Fibroblast of lung (primary cell): Measurements from ENCODE around the gene ZNF41. TPM values are rescaled to one million over a fixed set of nuclear protein-coding genes. Genes with fewer than 3 reads are reported as not detected.

Source experiments
- DNase-seq, 2 donors: peaks; one replicate each; pipeline versions ENCODE4 v3.0.0 to v3.0.0-alpha.2; 2010; ENCODE audit warnings: low read depth in 2 of 2
- H2AFZ ChIP-seq: 2 replicates; pipeline ENCODE4 v1.5.1; 2012; ENCODE audit warnings: low read length, control low read depth, inconsistent platforms
- H3K27ac ChIP-seq: 2 replicates; pipeline ENCODE4 v1.5.1; 2011; ENCODE audit warnings: low read length, control low read depth; ENCODE audit not compliant: insufficient read depth
- H3K27me3 ChIP-seq: 2 replicates; pipeline ENCODE4 v1.5.1; 2011; ENCODE audit warnings: mild to moderate bottlenecking, low read length; ENCODE audit not compliant: control insufficient read depth, insufficient read depth
- H3K36me3 ChIP-seq: 2 replicates; pipeline ENCODE4 v1.5.1; 2011; ENCODE audit warnings: low read length; ENCODE audit not compliant: control insufficient read depth, insufficient read depth
- H3K4me1 ChIP-seq: 2 replicates; pipeline ENCODE4 v1.5.1; 2011; ENCODE audit warnings: low read length; ENCODE audit not compliant: control insufficient read depth, insufficient read depth; ENCODE audit errors: extremely low read depth
- H3K4me2 ChIP-seq: 2 replicates; pipeline ENCODE4 v1.5.1; 2011; ENCODE audit warnings: low read length, control low read depth; ENCODE audit not compliant: insufficient read depth; ENCODE audit errors: extremely low read depth
- H3K4me3 ChIP-seq, 4 experiments: fragments of 200-600 bp in 1 of 4; sonication (generic) in 1 of 4; replicated peaks in 1 of 4; 2 replicates each; pipeline ENCODE4 v1.5.1; 2011 to 2016; ENCODE audit warnings: low read length in 4 of 4, low read depth in 3 of 4, mild to moderate bottlenecking in 3 of 4, control low read depth in 2 of 4, inconsistent platforms in 1 of 4, mixed read lengths in 1 of 4; ENCODE audit not compliant: insufficient read depth in 1 of 4; ENCODE audit errors: control extremely low read depth in 1 of 4
- H3K79me2 ChIP-seq: 2 replicates; pipeline ENCODE4 v1.5.1; 2012; ENCODE audit warnings: mild to moderate bottlenecking, low read length, inconsistent platforms; ENCODE audit not compliant: control insufficient read depth, insufficient read depth
- H3K9ac ChIP-seq: 2 replicates; pipeline ENCODE4 v1.5.1; 2011; ENCODE audit warnings: mild to moderate bottlenecking, low read length, control low read depth; ENCODE audit not compliant: insufficient read depth
- H3K9me3 ChIP-seq: 2 replicates; pipeline ENCODE4 v1.5.1; 2012; ENCODE audit warnings: low read depth, low read length; ENCODE audit not compliant: control insufficient read depth, insufficient read depth
- H4K20me1 ChIP-seq: 2 replicates; pipeline ENCODE4 v1.5.1; 2011; ENCODE audit warnings: low read length; ENCODE audit not compliant: control insufficient read depth, insufficient read depth; ENCODE audit errors: extremely low read depth
- CTCF ChIP-seq, 2 donors: IDR thresholded peaks in 1 of 2; conservative IDR thresholded peaks in 1 of 2; 1 replicate in 1 of 2; 2 replicates in 1 of 2; pipeline ENCODE4 v1.5.1; 2011 to 2012; ENCODE audit warnings: low read length in 2 of 2, control low read depth in 1 of 2, inconsistent platforms in 1 of 2, low read depth in 1 of 2, mild to moderate bottlenecking in 1 of 2
- EZH2 ChIP-seq: IDR thresholded peaks from 2 replicates; pipeline ENCODE4 v1.5.1; 2012; ENCODE audit warnings: low read length, control low read depth, mild to moderate bottlenecking; ENCODE audit errors: missing control alignments
- polyA plus RNA-seq, 2 donors: library from polyadenylated mRNA; depleted of rRNA in 1 of 2; stranded (reverse) in 1 of 2; unstranded in 1 of 2; fragments of >200 nt; gene quantifications; 2 replicates each; pipeline ENCODE4 v1.2.1, GENCODE V29; 2011 to 2012; ENCODE audit warnings: missing spikeins in 1 of 2
- total RNA-seq: library from RNA; depleted of rRNA; stranded (reverse); fragments of >200 nt; gene quantifications from 2 replicates; pipeline ENCODE4 v1.2.1, GENCODE V29; 2014

Gene ZNF41
- total and polyA plus RNA-seq, 2 donors (not counting 1 experiment from before 2014, with no cell fraction given), result 5.3 to 6.6 TPM

GRCh38 chrX:47448165-47448806 is 34.7 kb downstream of the ZNF41 start:
- DNase-seq, result no peak
- TF ChIP-seq EZH2 (no peak), CTCF (conservative IDR thresholded peaks at IDR 0.05 in 1 of 2, IDR thresholded peaks at IDR 0.05 in 1 of 2; ENCODE audit: low read depth in 1 of 2, low read length in 2 of 2) (no peak)
- Histone ChIP-seq H3K9ac (no peak overlapping the region), H4K20me1 (no peaks in the 10 kb centered on the region), H3K4me3 (no peak overlapping the region), H3K4me1 (no peaks in the 10 kb centered on the region), H3K79me2 (no peaks in the 10 kb centered on the region), H3K27me3 (no peaks in the 10 kb centered on the region), H2AFZ (no peak overlapping the region), H3K36me3 (no peaks in the 10 kb centered on the region), H3K4me2 (no peak overlapping the region), H3K9me3 (no peaks in the 10 kb centered on the region), H3K27ac (no peak overlapping the region)

- DNase-seq, result no peak
- no peak overlapping the region for H3K4me2 ChIP-seq
- H3K9ac ChIP-seq, result no peak overlapping the region
- no peaks in the 10 kb centered on the region for H3K36me3 ChIP-seq
- H3K27ac ChIP-seq, result no peak overlapping the region
- no peaks in the 10 kb centered on the region for H3K79me2 ChIP-seq
- no peak overlapping the region for H2AFZ ChIP-seq
- H3K27me3 ChIP-seq, result no peaks in the 10 kb centered on the region
- TF ChIP-seq EZH2, result no peak
- TF ChIP-seq CTCF (conservative IDR thresholded peaks at IDR 0.05 in 1 of 2, IDR thresholded peaks at IDR 0.05 in 1 of 2; ENCODE audit: low read depth in 1 of 2, low read length in 2 of 2), result no peak
- no peaks in the 10 kb centered on the region for H3K9me3 ChIP-seq
- no peaks in the 10 kb centered on the region for H4K20me1 ChIP-seq
- H3K4me3 ChIP-seq, result no peak overlapping the region
- no peaks in the 10 kb centered on the region for H3K4me1 ChIP-seq
These were observed 35.4 kb downstream of the ZNF41 start for GRCh38 chrX:47447607-47448006.

GRCh38 chrX:47446971-47447370 is 36.1 kb downstream of the ZNF41 start:
- H2AFZ ChIP-seq, result no peak overlapping the region
- no peaks in the 10 kb centered on the region for H3K4me1 ChIP-seq
- no peak overlapping the region for H3K27ac ChIP-seq
- TF ChIP-seq CTCF (conservative IDR thresholded peaks at IDR 0.05 in 1 of 2, IDR thresholded peaks at IDR 0.05 in 1 of 2; ENCODE audit: low read depth in 1 of 2, low read length in 2 of 2) (no peak), EZH2 (no peak)
- H3K36me3 ChIP-seq, result no peaks in the 10 kb centered on the region
- H3K9me3 ChIP-seq, result no peaks in the 10 kb centered on the region
- no peaks in the 10 kb centered on the region for H3K27me3 ChIP-seq
- no peak for DNase-seq
- H4K20me1 ChIP-seq, result no peaks in the 10 kb centered on the region
- no peak overlapping the region for H3K4me3 ChIP-seq
- H3K4me2 ChIP-seq, result no peak overlapping the region
- H3K79me2 ChIP-seq, result no peaks in the 10 kb centered on the region
- H3K9ac ChIP-seq, result no peak overlapping the region
